ENCODE data around the gene FOXA2. TPM values are rescaled to one million over a fixed set of nuclear protein-coding genes. Genes with fewer than 3 reads are reported as not detected.

The FOXA2 gene
- polyA plus RNA-seq, 1 donor from 2014 or later, result not detected

DNA sequence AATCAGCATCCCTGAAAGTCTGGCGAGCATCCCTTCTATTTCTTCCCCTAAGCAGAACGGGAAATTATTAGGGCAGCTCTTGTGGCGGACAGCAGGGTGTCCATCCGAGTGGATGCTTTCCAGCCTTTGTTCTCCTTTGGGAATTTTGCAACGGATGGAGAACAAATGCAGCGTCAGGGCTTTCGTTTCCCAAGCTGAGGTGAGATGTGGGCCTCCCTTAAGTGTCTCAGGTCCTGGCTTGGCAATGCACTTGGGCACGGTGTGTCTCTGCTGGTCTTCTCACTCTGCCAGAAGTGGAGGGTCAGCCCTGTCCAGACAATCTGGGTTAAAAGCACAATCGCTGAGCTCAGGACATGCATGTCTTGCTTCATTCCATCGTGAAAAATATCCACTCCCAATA is 43.5 kb downstream of the FOXA2 start:
- H3K9me3 ChIP-seq (ENCODE audit: low read length), result no peaks in the 10 kb centered on the region
- no peak overlapping the region for H3K27ac ChIP-seq (ENCODE audit: low read length)
- no peaks in the 10 kb centered on the region for H3K27me3 ChIP-seq (ENCODE audit: insufficient read depth, low read depth, low read length)
- H3K4me3 ChIP-seq (ENCODE audit: low read length), result no peak overlapping the region
- no peaks in the 10 kb centered on the region for H3K79me2 ChIP-seq (replicated peaks; ENCODE audit: insufficient read depth, low read length)
- H4K20me1 ChIP-seq (ENCODE audit: insufficient read depth), result no peaks in the 10 kb centered on the region
- no peaks in the 10 kb centered on the region for H3K36me3 ChIP-seq (ENCODE audit: insufficient read depth, low read length)
- H3K9me2 ChIP-seq (ENCODE audit: insufficient read depth, low read length), result no peaks in the 10 kb centered on the region
- H3K9ac ChIP-seq (ENCODE audit: low read length), result no peak overlapping the region
- TF ChIP-seq, protein P1, sequence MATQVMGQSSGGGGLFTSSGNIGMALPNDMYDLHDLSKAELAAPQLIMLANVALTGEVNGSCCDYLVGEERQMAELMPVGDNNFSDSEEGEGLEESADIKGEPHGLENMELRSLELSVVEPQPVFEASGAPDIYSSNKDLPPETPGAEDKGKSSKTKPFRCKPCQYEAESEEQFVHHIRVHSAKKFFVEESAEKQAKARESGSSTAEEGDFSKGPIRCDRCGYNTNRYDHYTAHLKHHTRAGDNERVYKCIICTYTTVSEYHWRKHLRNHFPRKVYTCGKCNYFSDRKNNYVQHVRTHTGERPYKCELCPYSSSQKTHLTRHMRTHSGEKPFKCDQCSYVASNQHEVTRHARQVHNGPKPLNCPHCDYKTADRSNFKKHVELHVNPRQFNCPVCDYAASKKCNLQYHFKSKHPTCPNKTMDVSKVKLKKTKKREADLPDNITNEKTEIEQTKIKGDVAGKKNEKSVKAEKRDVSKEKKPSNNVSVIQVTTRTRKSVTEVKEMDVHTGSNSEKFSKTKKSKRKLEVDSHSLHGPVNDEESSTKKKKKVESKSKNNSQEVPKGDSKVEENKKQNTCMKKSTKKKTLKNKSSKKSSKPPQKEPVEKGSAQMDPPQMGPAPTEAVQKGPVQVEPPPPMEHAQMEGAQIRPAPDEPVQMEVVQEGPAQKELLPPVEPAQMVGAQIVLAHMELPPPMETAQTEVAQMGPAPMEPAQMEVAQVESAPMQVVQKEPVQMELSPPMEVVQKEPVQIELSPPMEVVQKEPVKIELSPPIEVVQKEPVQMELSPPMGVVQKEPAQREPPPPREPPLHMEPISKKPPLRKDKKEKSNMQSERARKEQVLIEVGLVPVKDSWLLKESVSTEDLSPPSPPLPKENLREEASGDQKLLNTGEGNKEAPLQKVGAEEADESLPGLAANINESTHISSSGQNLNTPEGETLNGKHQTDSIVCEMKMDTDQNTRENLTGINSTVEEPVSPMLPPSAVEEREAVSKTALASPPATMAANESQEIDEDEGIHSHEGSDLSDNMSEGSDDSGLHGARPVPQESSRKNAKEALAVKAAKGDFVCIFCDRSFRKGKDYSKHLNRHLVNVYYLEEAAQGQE (IDR thresholded peaks at IDR 0.05; ENCODE audit: borderline replicate concordance), result no peak
- no peak for TF ChIP-seq TAF1 (IDR thresholded peaks at IDR 0.05; ENCODE audit: low read depth)
- TF ChIP-seq, protein P2, sequence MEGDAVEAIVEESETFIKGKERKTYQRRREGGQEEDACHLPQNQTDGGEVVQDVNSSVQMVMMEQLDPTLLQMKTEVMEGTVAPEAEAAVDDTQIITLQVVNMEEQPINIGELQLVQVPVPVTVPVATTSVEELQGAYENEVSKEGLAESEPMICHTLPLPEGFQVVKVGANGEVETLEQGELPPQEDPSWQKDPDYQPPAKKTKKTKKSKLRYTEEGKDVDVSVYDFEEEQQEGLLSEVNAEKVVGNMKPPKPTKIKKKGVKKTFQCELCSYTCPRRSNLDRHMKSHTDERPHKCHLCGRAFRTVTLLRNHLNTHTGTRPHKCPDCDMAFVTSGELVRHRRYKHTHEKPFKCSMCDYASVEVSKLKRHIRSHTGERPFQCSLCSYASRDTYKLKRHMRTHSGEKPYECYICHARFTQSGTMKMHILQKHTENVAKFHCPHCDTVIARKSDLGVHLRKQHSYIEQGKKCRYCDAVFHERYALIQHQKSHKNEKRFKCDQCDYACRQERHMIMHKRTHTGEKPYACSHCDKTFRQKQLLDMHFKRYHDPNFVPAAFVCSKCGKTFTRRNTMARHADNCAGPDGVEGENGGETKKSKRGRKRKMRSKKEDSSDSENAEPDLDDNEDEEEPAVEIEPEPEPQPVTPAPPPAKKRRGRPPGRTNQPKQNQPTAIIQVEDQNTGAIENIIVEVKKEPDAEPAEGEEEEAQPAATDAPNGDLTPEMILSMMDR (IDR thresholded peaks at IDR 0.05; ENCODE audit: poor library complexity, severe bottlenecking), result no peak
- TF ChIP-seq EP300 (conservative IDR thresholded peaks at IDR 0.05; ENCODE audit: poor library complexity, severe bottlenecking), result no peak
- TF ChIP-seq POLR2AphosphoS5 (IDR thresholded peaks at IDR 0.05), result no peak
- no peak for TF ChIP-seq SMC3 (conservative IDR thresholded peaks at IDR 0.05; ENCODE audit: poor library complexity)
- no peak for TF ChIP-seq RAD21 (conservative IDR thresholded peaks at IDR 0.05)
- no peak for TF ChIP-seq EZH2 (IDR thresholded peaks at IDR 0.05; ENCODE audit: borderline replicate concordance, insufficient read depth, low read length, poor library complexity, severe bottlenecking)
- no peak for TF ChIP-seq MXI1 (conservative IDR thresholded peaks at IDR 0.05; ENCODE audit: poor library complexity, severe bottlenecking)
- no peak overlapping the region for H3K4me2 ChIP-seq (ENCODE audit: low read length)
- H3F3A ChIP-seq (ENCODE audit: insufficient read depth, low read length, poor library complexity, severe bottlenecking), result no peaks in the 10 kb centered on the region
- H2AFZ ChIP-seq (ENCODE audit: low read depth, low read length), result no peak overlapping the region

DNA sequence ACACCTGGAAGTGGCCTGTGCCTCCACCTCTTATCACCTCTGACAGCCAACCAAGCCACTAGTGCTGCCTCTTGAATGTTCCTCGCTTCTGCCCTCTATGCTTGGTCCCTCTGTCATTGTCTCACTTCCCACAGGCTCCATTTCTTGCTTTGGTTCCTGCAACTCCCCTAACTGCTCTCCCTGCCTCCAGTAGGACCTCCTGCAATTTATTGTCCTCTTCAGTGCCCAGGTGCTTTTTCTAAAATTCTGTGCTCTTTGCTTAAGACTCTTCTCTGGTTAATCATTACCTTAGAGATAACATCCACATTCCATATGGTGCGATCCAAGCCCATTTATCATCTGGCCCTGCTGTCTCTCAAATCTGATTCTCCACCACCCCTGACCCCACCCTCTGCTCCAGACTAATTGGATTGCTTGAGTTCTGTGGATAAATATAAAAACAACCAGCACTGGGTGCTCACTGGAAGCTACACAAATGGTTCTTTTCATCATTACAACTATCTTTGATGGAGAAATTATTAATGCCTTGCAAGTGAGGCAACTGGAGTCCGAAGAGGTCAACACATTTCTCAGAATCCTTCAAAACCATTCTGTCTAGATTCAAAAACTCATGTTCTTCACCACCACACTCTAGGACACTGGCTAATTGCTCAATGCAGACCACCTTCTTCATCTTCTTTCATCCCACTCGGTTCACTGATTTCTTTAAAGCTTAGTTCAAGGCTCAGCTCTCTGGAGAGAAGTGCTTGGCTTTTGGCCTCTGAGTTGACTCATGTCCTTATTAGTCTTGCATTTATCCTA is 47.2 kb downstream of the FOXA2 start:
- Histone ChIP-seq H3K4me3 (ENCODE audit: low read length) (no peak overlapping the region), H3K4me2 (ENCODE audit: low read length) (no peak overlapping the region), H3F3A (ENCODE audit: insufficient read depth, low read length, poor library complexity, severe bottlenecking) (no peaks in the 10 kb centered on the region), H3K79me2 (replicated peaks; ENCODE audit: insufficient read depth, low read length) (no peaks in the 10 kb centered on the region), H3K27ac (ENCODE audit: low read length) (no peak overlapping the region), H4K20me1 (ENCODE audit: insufficient read depth) (no peaks in the 10 kb centered on the region), H3K9me3 (ENCODE audit: low read length) (no peaks in the 10 kb centered on the region), H2AFZ (ENCODE audit: low read depth, low read length) (no peak overlapping the region), H3K36me3 (ENCODE audit: insufficient read depth, low read length) (no peaks in the 10 kb centered on the region), H3K9me2 (ENCODE audit: insufficient read depth, low read length) (no peaks in the 10 kb centered on the region), H3K9ac (ENCODE audit: low read length) (no peak overlapping the region), H3K27me3 (ENCODE audit: insufficient read depth, low read depth, low read length) (no peaks in the 10 kb centered on the region)
- TF ChIP-seq TAF1 (IDR thresholded peaks at IDR 0.05; ENCODE audit: low read depth), result no peak
- no peak for TF ChIP-seq POLR2AphosphoS5 (IDR thresholded peaks at IDR 0.05)
- TF ChIP-seq, protein P1 (IDR thresholded peaks at IDR 0.05; ENCODE audit: borderline replicate concordance), result no peak
- TF ChIP-seq EZH2 (IDR thresholded peaks at IDR 0.05; ENCODE audit: borderline replicate concordance, insufficient read depth, low read length, poor library complexity, severe bottlenecking), result no peak
